Osteoblast (primary cell): ENCODE results near the gene SIPA1L3. TPM values are rescaled to one million over a fixed set of nuclear protein-coding genes. Genes with fewer than 3 reads are reported as not detected.

Source experiments
- DNase-seq: peaks from one replicate; pipeline ENCODE4 v3.0.0; 2011; ENCODE audit warnings: low spot score, mixed read lengths; ENCODE audit not compliant: insufficient read length; ENCODE audit errors: missing footprints
- H2AFZ ChIP-seq: 2 replicates; pipeline ENCODE4 v1.6.0; 2011; ENCODE audit warnings: mild to moderate bottlenecking, low read length
- H3K27ac ChIP-seq: 2 replicates; pipeline ENCODE4 v1.5.1; 2011; ENCODE audit warnings: mild to moderate bottlenecking, low read depth, low read length, moderate library complexity
- H3K27me3 ChIP-seq: 2 replicates; pipeline ENCODE4 v1.6.0; 2012; ENCODE audit warnings: mild to moderate bottlenecking, control low read depth, inconsistent platforms, low read length, moderate library complexity; ENCODE audit not compliant: insufficient read depth
- H3K36me3 ChIP-seq: 2 replicates; pipeline ENCODE4 v1.5.1; 2011; ENCODE audit warnings: mild to moderate bottlenecking, low read length, control low read depth, moderate library complexity; ENCODE audit not compliant: insufficient read depth
- H3K4me1 ChIP-seq: 2 replicates; pipeline ENCODE4 v1.5.1; 2011; ENCODE audit warnings: mild to moderate bottlenecking, low read length, control low read depth, moderate library complexity; ENCODE audit not compliant: insufficient read depth
- H3K4me2 ChIP-seq: 2 replicates; pipeline ENCODE4 v1.6.0; 2011; ENCODE audit warnings: mild to moderate bottlenecking, low read length; ENCODE audit not compliant: insufficient read depth
- H3K4me3 ChIP-seq: fragments of 200-600 bp; sonication (generic); 3 replicates; pipeline ENCODE4 v1.5.1; 2012; ENCODE audit warnings: mild to moderate bottlenecking, low read length, inconsistent platforms; ENCODE audit not compliant: insufficient read depth
- H3K79me2 ChIP-seq: 2 replicates; pipeline ENCODE4 v1.6.0; 2012; ENCODE audit warnings: mild to moderate bottlenecking, low read length, control low read depth, inconsistent platforms; ENCODE audit not compliant: insufficient read depth
- H3K9me3 ChIP-seq: 2 replicates; pipeline ENCODE4 v1.5.1; 2011; ENCODE audit warnings: low read depth, low read length, control low read depth
- H4K20me1 ChIP-seq: 2 replicates; pipeline ENCODE4 v1.6.0; 2012; ENCODE audit warnings: mild to moderate bottlenecking, low read length, control low read depth; ENCODE audit not compliant: insufficient read depth
- total RNA-seq: library from RNA; depleted of rRNA; stranded (reverse); fragments of >200 nt; gene quantifications from 2 replicates; pipeline ENCODE4 v1.2.3, GENCODE V29; 2012
- TF ChIP-seq, protein P1 (sequence below): IDR thresholded peaks from 2 replicates; pipeline ENCODE4 v1.5.1; 2011; ENCODE audit warnings: mild to moderate bottlenecking, low read depth, low read length, moderate library complexity; ENCODE audit errors: extremely low read depth

SIPA1L3 gene
- total RNA-seq, 1 donor = 17.4 TPM

DNA sequence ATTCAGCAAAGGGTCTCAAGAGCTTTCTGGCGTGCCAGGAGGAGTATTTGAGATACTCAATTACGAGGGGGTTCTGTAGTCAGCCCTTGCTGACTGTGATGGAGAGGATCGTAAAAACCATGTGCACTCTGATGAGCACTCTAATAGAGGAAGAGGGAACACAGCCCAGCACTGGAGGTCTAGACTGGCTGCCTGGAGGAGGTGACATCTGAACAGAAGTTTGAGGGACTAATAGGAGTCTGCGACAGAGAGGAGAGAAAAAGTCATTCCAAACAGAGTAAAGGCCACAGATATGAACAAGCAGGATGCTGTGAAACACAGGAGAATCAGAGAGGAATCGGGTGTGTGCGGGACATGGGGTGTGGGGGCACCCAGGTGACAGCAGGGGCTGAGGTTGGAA is 237.7 kb downstream of the SIPA1L3 start:
- no peaks in the 10 kb centered on the region for H3K27me3 ChIP-seq
- H3K79me2 ChIP-seq = no peaks in the 10 kb centered on the region
- H4K20me1 ChIP-seq = peaks cover 11% of the 10 kb centered on the region
- H3K27ac ChIP-seq = no peak overlapping the region
- no peak for DNase-seq
- TF ChIP-seq, protein P1, sequence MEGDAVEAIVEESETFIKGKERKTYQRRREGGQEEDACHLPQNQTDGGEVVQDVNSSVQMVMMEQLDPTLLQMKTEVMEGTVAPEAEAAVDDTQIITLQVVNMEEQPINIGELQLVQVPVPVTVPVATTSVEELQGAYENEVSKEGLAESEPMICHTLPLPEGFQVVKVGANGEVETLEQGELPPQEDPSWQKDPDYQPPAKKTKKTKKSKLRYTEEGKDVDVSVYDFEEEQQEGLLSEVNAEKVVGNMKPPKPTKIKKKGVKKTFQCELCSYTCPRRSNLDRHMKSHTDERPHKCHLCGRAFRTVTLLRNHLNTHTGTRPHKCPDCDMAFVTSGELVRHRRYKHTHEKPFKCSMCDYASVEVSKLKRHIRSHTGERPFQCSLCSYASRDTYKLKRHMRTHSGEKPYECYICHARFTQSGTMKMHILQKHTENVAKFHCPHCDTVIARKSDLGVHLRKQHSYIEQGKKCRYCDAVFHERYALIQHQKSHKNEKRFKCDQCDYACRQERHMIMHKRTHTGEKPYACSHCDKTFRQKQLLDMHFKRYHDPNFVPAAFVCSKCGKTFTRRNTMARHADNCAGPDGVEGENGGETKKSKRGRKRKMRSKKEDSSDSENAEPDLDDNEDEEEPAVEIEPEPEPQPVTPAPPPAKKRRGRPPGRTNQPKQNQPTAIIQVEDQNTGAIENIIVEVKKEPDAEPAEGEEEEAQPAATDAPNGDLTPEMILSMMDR = no peak
- H3K36me3 ChIP-seq = peaks cover 35% of the 10 kb centered on the region
- H3K4me2 ChIP-seq = no peak overlapping the region
- no peaks in the 10 kb centered on the region for H3K9me3 ChIP-seq
- no peaks in the 10 kb centered on the region for H3K4me1 ChIP-seq
- no peak overlapping the region for H2AFZ ChIP-seq
- no peak overlapping the region for H3K4me3 ChIP-seq

DNA sequence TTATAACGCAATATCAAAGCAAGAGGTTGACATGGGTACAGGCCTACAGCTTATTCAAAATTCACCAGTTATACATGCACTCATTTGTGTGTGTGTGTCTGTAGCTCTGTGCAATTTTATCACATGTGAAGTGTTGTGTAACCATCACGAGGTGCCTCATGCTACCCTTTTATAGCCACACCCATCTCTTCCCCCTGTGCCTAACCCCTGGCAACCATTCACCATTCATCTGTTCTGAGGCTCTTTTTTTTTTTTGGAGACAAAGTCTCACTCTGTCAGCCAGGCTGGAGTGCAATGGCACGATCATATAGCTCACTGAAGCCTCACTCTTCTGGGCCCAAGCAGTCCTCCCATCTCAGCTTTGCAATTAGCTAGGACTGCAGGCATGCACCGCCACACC is 238.6 kb downstream of the SIPA1L3 start:
- DNase-seq = no peak
- Histone ChIP-seq H3K4me2 (no peak overlapping the region), H3K4me1 (no peaks in the 10 kb centered on the region)

DNA sequence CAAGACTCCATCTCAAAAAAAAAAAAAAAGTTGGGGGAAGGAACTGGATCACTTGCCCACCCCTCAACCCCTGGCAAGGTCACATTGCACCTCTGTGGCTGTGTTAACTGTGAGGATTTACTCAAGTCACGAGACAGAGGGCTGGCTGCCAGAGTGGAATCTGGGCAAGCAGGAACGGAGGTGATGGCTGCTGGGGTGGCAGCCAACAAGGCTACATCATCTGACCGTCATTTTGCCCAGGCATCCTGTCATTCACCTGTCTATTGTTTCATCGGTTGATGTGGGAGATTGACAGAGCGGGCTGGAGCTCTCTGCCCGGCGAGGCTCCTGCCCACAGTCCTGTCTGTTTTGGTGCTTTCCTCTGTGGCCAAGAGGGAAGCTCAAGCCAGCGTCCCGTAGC is 241.3 kb downstream of the SIPA1L3 start:
- H3K9me3 ChIP-seq = no peaks in the 10 kb centered on the region
- H3K4me3 ChIP-seq = no peak overlapping the region
- no peak overlapping the region for H3K4me2 ChIP-seq

More for the DNA sequence above, 238.6 kb downstream of the SIPA1L3 start:
- Histone ChIP-seq H3K27me3 (no peaks in the 10 kb centered on the region), H3K36me3 (peaks cover 34% of the 10 kb centered on the region), H3K79me2 (no peaks in the 10 kb centered on the region), H3K27ac (no peak overlapping the region), H4K20me1 (peaks cover 13% of the 10 kb centered on the region), H3K4me3 (no peak overlapping the region), H2AFZ (no peak overlapping the region), H3K9me3 (no peaks in the 10 kb centered on the region)
- TF ChIP-seq, protein P1 = no peak

DNA sequence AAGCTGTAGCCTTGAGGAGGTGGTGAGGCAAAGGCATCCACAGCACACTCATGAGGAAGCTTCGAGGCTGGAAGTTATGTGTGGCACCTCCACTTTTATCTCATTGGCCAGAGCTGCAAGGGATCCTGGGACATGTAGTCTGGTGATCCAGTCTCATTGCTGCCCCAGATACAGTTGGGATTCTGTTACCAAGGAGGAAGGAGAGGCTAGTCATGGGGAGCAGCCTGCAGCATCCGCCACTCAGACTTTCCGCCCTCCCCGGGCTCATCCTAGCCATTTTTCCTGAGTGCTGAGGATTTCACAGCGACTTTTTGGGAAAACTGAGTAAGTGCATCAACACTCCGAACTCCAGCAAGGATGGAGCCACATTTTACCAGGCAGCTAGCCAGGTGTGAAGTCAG is 242.7 kb downstream of the SIPA1L3 start:
- DNase-seq = no peak
- Histone ChIP-seq H3K4me2 (no peak overlapping the region), H4K20me1 (peaks cover 11% of the 10 kb centered on the region), H3K9me3 (no peaks in the 10 kb centered on the region), H3K27ac (no peak overlapping the region), H3K4me3 (no peak overlapping the region), H3K27me3 (no peaks in the 10 kb centered on the region), H2AFZ (no peak overlapping the region), H3K4me1 (no peaks in the 10 kb centered on the region), H3K36me3 (peaks cover 42% of the 10 kb centered on the region), H3K79me2 (no peaks in the 10 kb centered on the region)
- TF ChIP-seq, protein P1 = no peak

More for the DNA sequence above, 241.3 kb downstream of the SIPA1L3 start:
- DNase-seq = no peak
- Histone ChIP-seq H3K27me3 (no peaks in the 10 kb centered on the region), H3K4me1 (no peaks in the 10 kb centered on the region), H3K79me2 (no peaks in the 10 kb centered on the region), H4K20me1 (peaks cover 13% of the 10 kb centered on the region), H2AFZ (no peak overlapping the region), H3K36me3 (peaks cover 48% of the 10 kb centered on the region), H3K27ac (no peak overlapping the region)
- TF ChIP-seq, protein P1 = no peak
